KMS-11 (cell line): Measurements from ENCODE around the gene CYP26B1.

Experiments
- H2AFZ ChIP-seq: fragments of 200-600 bp; sonication (generic); 2 replicates; pipeline ENCODE4 v1.6.1; 2016; ENCODE audit warnings: antibody characterized with exemption, mixed run types, low read depth
- H3K27ac ChIP-seq: fragments of 200-600 bp; sonication (generic); 2 replicates; pipeline ENCODE4 v1.6.1; 2016; ENCODE audit warnings: mild to moderate bottlenecking, mixed run types
- H3K27me3 ChIP-seq: fragments of 200-600 bp; sonication (generic); 2 replicates; pipeline ENCODE4 v1.6.1; 2017; ENCODE audit warnings: mild to moderate bottlenecking, low read depth, mixed run types, moderate library complexity; ENCODE audit not compliant: insufficient read depth
- H3K36me3 ChIP-seq: fragments of 200-600 bp; sonication (generic); 2 replicates; pipeline ENCODE4 v1.6.1; 2017; ENCODE audit warnings: mild to moderate bottlenecking, mixed run types; ENCODE audit not compliant: insufficient read depth
- H3K4me1 ChIP-seq: fragments of 200-600 bp; sonication (generic); 2 replicates; pipeline ENCODE4 v1.6.1; 2016; ENCODE audit warnings: mild to moderate bottlenecking, low read depth, mixed run types; ENCODE audit not compliant: poor library complexity, severe bottlenecking
- H3K4me2 ChIP-seq: fragments of 200-600 bp; sonication (generic); 2 replicates; pipeline ENCODE4 v1.7.0; 2016; ENCODE audit warnings: mild to moderate bottlenecking, mixed run types
- H3K4me3 ChIP-seq: fragments of 200-600 bp; sonication (generic); IDR thresholded peaks from 2 replicates; pipeline ENCODE4 v1.6.1; 2017; ENCODE audit warnings: low read depth, low read length, mixed read lengths; ENCODE audit not compliant: insufficient read depth
- H3K79me2 ChIP-seq: fragments of 200-600 bp; sonication (generic); 2 replicates; pipeline ENCODE4 v1.6.1; 2016; ENCODE audit warnings: low read depth, mixed run types; ENCODE audit not compliant: insufficient read depth
- H3K9ac ChIP-seq: fragments of 200-600 bp; sonication (generic); 2 replicates; pipeline ENCODE4 v1.6.1; 2016; ENCODE audit warnings: mild to moderate bottlenecking, mixed run types
- H4K20me1 ChIP-seq: fragments of 200-600 bp; sonication (generic); 2 replicates; pipeline ENCODE4 v1.6.1; 2016; ENCODE audit warnings: mild to moderate bottlenecking, mixed run types; ENCODE audit not compliant: insufficient read depth
- CTCF ChIP-seq: fragments of 200-600 bp; sonication (generic); conservative IDR thresholded peaks from 2 replicates; pipeline ENCODE4 v1.6.1; 2017; ENCODE audit warnings: low read depth, mild to moderate bottlenecking, antibody characterized with exemption, low read length, moderate library complexity, mixed read lengths

The CYP26B1 gene

GRCh38 chr2:72159211-72159993 is 11.7 kb upstream of the CYP26B1 start:
- Histone ChIP-seq H3K79me2 (no peaks in the 10 kb centered on the region), H4K20me1 (no peaks in the 10 kb centered on the region), H3K9ac (no peak overlapping the region), H3K36me3 (no peaks in the 10 kb centered on the region), H3K27ac (no peak overlapping the region), H3K4me1 (no peaks in the 10 kb centered on the region), H3K27me3 (no peaks in the 10 kb centered on the region), H3K4me3 (no peak overlapping the region), H2AFZ (no peak overlapping the region), H3K4me2 (no peak overlapping the region)
- no peak for TF ChIP-seq CTCF

- Histone ChIP-seq H3K79me2 (no peaks in the 10 kb centered on the region), H3K4me3 (no peak overlapping the region), H4K20me1 (no peaks in the 10 kb centered on the region), H3K4me2 (no peak overlapping the region), H3K9ac (no peak overlapping the region), H2AFZ (no peak overlapping the region), H3K27ac (no peak overlapping the region), H3K4me1 (no peaks in the 10 kb centered on the region), H3K27me3 (no peaks in the 10 kb centered on the region), H3K36me3 (no peaks in the 10 kb centered on the region)
- TF ChIP-seq CTCF: no peak
Observed at GRCh38 chr2:72157871-72158771, 10.5 kb upstream of the CYP26B1 start.

GRCh38 chr2:72156872-72157271 is 9.2 kb upstream of the CYP26B1 start:
- no peak overlapping the region for H3K4me2 ChIP-seq
- H3K4me1 ChIP-seq: no peaks in the 10 kb centered on the region
- H4K20me1 ChIP-seq: no peaks in the 10 kb centered on the region
- TF ChIP-seq CTCF: no peak
- H3K4me3 ChIP-seq: no peak overlapping the region
- H3K27me3 ChIP-seq: no peaks in the 10 kb centered on the region
- no peak overlapping the region for H3K27ac ChIP-seq
- H3K36me3 ChIP-seq: no peaks in the 10 kb centered on the region
- no peak overlapping the region for H2AFZ ChIP-seq
- no peak overlapping the region for H3K9ac ChIP-seq
- H3K79me2 ChIP-seq: no peaks in the 10 kb centered on the region

- no peaks in the 10 kb centered on the region for H3K4me1 ChIP-seq
- H3K36me3 ChIP-seq: no peaks in the 10 kb centered on the region
- no peak overlapping the region for H3K4me3 ChIP-seq
- TF ChIP-seq CTCF: no peak
- no peaks in the 10 kb centered on the region for H3K27me3 ChIP-seq
- H3K4me2 ChIP-seq: no peak overlapping the region
- no peak overlapping the region for H3K27ac ChIP-seq
- no peaks in the 10 kb centered on the region for H4K20me1 ChIP-seq
- no peaks in the 10 kb centered on the region for H3K79me2 ChIP-seq
- no peak overlapping the region for H3K9ac ChIP-seq
- H2AFZ ChIP-seq: no peak overlapping the region
Observed at GRCh38 chr2:72155737-72156136, 8.1 kb upstream of the CYP26B1 start.
